Mammary epithelial cell (primary cell): ENCODE measurements around the gene TNIK.

Experiments used
- EZH2 ChIP-seq: IDR thresholded peaks from 2 replicates; pipeline ENCODE4 v1.6.1; 2012; ENCODE audit warnings: low read length, inconsistent platforms, borderline replicate concordance
- TF ChIP-seq, protein P1 (sequence below), 2 donors: IDR thresholded peaks in 1 of 2; conservative IDR thresholded peaks in 1 of 2; 2 replicates each; pipeline ENCODE4 v1.5.1; 2011 to 2012; ENCODE audit warnings: inconsistent platforms in 2 of 2, low read length in 2 of 2, mild to moderate bottlenecking in 2 of 2, control low read depth in 1 of 2, low read depth in 1 of 2; ENCODE audit not compliant: insufficient read depth in 1 of 2; ENCODE audit errors: extremely low read depth in 1 of 2

DNA sequence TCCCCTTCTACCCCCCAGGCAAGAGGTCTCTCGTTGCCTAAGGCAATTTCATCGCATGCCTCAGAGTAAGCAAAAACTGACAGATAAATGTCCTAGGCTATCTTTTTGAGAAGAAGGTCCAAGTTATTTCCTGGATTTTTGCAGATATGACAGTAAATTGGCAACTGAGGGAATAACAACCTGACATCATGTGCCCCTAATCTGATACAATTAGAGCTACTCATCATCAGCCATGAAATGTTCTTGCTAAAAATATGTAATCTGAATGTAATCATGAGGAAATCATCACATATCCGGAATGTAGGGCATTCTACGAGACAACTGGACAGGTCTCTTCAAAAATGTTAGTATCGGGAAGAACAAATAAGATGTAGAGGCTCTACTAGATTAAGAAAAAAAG is 44.1 kb downstream of the TNIK start:
- TF ChIP-seq, protein P1, sequence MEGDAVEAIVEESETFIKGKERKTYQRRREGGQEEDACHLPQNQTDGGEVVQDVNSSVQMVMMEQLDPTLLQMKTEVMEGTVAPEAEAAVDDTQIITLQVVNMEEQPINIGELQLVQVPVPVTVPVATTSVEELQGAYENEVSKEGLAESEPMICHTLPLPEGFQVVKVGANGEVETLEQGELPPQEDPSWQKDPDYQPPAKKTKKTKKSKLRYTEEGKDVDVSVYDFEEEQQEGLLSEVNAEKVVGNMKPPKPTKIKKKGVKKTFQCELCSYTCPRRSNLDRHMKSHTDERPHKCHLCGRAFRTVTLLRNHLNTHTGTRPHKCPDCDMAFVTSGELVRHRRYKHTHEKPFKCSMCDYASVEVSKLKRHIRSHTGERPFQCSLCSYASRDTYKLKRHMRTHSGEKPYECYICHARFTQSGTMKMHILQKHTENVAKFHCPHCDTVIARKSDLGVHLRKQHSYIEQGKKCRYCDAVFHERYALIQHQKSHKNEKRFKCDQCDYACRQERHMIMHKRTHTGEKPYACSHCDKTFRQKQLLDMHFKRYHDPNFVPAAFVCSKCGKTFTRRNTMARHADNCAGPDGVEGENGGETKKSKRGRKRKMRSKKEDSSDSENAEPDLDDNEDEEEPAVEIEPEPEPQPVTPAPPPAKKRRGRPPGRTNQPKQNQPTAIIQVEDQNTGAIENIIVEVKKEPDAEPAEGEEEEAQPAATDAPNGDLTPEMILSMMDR (conservative IDR thresholded peaks at IDR 0.05 in 1 of 2, IDR thresholded peaks at IDR 0.05 in 1 of 2; ENCODE audit: extremely low read depth in 1 of 2, insufficient read depth in 1 of 2, low read depth in 1 of 2, low read length in 2 of 2) = no peak
- TF ChIP-seq EZH2 = no peak
